GM12872 (cell line): ENCODE results near the gene HPSE2.

ENCODE experiments used
- TF ChIP-seq, protein P1 (sequence below): IDR thresholded peaks from 3 replicates; pipeline ENCODE4 v1.5.1; 2011; ENCODE audit warnings: low read depth, mild to moderate bottlenecking, low read length, moderate library complexity; ENCODE audit not compliant: insufficient read depth

Gene HPSE2

DNA sequence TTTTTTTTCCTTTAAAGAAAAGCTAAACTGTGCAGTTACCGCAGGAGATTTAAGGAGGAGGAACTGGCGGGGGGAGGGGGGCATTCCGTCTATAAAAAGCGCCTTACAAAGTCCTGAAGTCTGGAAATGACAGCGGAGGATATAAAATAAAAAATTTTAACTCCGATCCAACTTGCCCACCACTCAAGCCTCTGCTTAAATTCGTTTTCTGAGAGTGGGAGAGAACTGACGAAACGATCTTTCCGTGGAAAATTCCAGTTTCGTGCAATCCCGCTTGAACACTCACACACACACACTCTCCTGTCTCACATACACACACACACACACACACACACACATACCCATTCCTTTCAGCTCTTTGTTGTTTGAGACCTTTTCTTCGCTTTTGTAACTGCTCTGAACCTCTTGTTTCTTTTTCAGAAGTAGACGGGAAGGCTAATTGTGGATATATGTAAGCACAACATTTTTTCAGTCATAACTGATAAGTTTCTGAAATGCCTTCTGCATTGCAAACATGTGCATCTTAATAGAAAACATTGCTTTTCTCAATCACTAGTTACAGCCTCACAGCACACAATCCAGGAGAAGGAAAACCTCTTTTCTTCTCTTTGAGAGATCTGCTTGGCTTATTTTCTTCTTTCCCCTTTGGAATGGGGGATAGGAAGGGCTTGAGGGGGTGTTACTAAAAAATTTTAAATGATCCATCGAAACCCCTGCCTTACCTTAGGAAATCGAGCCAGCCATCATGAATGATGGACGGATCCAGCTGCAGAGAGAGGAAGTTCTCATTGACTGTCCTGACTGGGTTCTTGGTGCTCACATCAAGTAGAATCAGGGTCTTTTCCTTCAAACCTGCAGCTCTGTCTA lies 628 bp downstream of the HPSE2 start:
- TF ChIP-seq, protein P1, sequence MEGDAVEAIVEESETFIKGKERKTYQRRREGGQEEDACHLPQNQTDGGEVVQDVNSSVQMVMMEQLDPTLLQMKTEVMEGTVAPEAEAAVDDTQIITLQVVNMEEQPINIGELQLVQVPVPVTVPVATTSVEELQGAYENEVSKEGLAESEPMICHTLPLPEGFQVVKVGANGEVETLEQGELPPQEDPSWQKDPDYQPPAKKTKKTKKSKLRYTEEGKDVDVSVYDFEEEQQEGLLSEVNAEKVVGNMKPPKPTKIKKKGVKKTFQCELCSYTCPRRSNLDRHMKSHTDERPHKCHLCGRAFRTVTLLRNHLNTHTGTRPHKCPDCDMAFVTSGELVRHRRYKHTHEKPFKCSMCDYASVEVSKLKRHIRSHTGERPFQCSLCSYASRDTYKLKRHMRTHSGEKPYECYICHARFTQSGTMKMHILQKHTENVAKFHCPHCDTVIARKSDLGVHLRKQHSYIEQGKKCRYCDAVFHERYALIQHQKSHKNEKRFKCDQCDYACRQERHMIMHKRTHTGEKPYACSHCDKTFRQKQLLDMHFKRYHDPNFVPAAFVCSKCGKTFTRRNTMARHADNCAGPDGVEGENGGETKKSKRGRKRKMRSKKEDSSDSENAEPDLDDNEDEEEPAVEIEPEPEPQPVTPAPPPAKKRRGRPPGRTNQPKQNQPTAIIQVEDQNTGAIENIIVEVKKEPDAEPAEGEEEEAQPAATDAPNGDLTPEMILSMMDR, result no peak

DNA sequence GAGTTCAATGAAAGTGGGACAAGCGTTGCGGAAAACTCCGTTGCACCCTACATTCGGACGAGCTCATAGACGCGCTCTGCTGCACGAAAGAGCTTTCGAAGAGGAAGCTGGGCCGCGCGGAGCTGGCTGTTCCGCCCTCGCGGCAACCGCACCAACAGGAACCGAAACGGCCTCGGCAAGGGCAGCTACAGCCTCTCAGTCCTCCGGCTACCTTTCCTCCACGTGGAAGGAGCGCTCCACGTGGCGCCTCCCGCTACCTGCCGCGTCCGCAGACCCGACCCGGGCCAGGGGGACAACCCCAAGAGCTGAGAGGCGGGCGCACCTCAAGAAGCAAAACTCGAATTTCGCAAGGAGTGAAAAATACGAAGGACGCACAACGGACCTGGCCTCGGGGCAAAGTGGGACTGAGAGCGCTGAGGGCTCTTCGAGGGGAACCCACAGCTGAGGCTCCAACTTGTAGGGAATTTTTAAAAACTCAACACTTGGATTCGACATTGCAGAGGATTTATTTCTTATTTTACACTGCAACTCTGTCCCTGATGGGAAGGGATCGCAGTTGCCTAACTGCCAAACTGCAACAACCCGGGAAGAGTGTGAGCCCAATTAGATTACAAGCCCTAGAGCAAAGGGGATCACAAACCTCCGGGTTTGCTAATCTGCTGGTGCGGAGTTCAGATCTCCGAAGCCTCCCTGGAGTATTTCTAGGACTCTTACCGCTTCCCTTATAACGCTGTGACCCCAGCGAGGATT lies 1.4 kb downstream of the HPSE2 start:
- TF ChIP-seq, protein P1, result no peak

DNA sequence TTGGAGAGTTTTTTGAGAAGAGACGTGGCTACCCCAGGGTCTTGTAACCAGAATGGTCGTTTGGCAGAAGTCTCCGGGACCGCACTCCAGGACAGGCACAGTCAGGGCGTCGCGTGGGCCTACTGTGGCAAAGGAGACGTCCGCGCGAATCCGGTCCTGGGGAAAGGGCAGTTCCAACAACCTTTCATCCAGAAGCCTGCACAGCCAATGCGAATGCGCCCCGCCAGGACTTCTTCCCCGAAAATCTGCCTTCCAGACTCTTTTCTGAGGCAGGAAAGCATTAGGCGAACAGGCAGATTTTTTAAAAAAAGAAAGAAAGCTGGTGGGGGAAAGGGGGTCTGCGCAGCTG lies 2.0 kb downstream of the HPSE2 start:
- TF ChIP-seq, protein P1, result no peak

DNA sequence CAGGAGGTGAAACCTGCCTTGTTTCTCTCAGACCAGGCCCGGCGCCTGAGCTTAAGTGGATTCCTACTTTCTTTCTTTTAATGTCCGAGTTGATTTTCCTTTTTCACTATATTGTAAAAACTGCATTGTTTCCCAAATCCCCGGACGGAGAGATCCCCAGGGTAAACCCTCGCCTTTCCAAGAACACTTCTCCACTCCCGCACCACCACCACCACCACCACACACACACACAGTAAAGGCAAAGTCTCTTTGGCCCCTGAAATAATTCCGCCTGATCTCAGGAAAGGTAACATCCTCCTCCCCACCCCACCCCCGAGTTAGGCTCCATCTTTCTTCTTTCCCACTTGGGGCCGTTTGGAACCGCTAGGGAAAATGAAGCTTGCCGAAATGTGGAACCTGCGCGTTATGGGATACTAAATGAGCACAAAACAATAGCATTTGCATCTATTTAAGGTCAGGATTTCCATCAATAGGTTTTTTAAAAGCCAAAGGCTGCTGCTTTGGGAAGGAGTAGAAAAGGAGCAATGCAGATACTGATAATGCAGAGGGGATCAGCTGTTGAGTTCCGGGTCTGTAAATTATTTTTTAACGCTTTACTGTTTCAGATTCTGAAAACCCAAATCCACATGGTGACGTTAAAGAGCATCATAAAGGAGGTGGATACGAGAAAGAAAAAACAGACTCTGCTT lies 2.5 kb downstream of the HPSE2 start:
- TF ChIP-seq, protein P1, result no peak

DNA sequence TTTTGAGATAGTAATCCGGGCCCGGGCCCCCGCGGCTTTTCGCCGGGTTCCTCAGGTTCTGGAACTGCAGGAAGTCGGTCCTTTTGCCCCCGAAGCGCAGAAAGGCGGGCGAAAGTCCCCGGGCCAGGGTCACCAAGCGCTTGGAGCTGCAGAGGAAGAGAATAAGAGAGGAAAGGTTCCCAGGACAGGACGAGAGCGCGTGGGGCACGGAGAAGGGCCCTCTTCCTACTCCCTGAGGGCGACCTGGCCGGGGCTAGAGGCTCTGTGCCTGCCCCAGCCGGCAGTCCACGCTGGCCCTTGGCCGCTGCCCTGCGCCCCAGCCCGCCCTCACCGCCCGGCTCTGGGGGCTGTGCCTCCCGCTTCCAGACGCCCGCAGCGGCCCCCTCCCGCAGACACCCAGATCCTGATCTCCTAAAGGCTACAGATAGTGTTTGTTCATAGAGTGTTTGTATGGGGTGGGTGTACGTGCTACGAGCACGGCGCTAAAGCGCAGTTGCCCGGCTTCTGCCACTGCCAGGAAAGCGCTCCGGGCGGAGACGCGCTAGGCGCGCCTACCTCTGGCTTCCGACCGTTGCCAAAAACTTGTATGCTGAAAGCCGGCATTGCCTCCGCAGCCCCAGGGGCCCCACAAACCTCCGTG lies 3.2 kb downstream of the HPSE2 start:
- TF ChIP-seq, protein P1, result no peak

DNA sequence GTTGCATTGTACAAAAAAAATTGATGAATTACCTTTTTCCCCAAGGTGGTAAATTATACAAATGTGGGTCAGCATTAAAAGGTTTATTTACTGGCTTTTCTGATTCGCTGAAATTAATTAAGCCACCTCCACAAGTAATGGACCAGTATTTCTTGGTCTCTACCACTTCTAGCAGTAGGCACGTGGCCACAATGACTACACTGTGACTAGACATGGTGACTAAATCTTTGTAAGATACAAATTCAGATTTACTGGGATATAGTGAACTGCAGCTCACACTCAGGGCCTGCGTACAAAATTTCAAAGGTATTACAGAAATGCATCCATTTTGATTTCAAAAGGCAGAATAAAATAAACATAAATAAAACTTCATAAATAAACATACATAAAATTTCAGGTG lies 10.9 kb downstream of the HPSE2 start:
- TF ChIP-seq, protein P1, result no peak

DNA sequence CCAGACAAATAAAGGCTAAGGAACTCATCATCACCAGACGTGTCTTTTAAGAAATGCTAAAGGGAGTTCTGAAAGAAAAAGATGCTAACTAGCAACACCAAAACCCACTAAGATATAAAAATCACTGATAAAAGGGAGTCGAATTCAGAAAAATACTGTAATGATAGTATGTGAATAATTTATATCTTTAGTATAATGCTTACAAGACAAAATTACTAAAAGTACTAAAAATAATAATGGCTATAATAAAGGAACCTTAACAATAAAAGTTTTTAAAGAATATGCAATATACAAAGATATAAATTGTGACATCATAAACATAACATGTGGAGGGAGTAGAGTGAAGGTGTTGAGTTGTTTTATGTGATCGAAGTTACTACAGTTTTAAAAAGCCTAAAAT lies 28.3 kb downstream of the HPSE2 start:
- TF ChIP-seq, protein P1, result no peak
